H1 (cell line): Measurements from ENCODE around the gene PLEKHG3. TPM values are rescaled to one million over a fixed set of nuclear protein-coding genes. Genes with fewer than 3 reads are reported as not detected.

Source experiments
- ATF3 ChIP-seq: IDR thresholded peaks from 2 replicates; pipeline ENCODE4 v1.6.1; 2011; ENCODE audit warnings: low read depth, mild to moderate bottlenecking, low read length; ENCODE audit not compliant: insufficient read depth
- HDAC2 ChIP-seq, 2 experiments: fragments of 300-600 bp in 1 of 2; sonication (generic) in 1 of 2; IDR thresholded peaks; 2 replicates each; pipeline ENCODE4 v1.6.1; 2011 to 2012; ENCODE audit warnings: low read depth in 2 of 2, low read length in 2 of 2, mild to moderate bottlenecking in 2 of 2, moderate library complexity in 2 of 2, borderline replicate concordance in 1 of 2, inconsistent platforms in 1 of 2
- KDM1A ChIP-seq: fragments of 200-600, 300-600 bp; sonication (generic); IDR thresholded peaks from 2 replicates; pipeline ENCODE4 v1.7.1; 2016; ENCODE audit warnings: mild to moderate bottlenecking, low read length, borderline replicate concordance
- KDM5A ChIP-seq: fragments of 200-600 bp; IDR thresholded peaks from 2 replicates; pipeline ENCODE4 v1.7.1; 2012; ENCODE audit warnings: mild to moderate bottlenecking, low read length, inconsistent platforms, mixed read lengths
- MAFK ChIP-seq: IDR thresholded peaks from 2 replicates; pipeline ENCODE4 v1.6.1; 2012; ENCODE audit warnings: low read depth, mild to moderate bottlenecking, improper control_type of control experiment, low read length
- SP2 ChIP-seq: IDR thresholded peaks from 2 replicates; pipeline ENCODE4 v1.6.1; 2012; ENCODE audit warnings: mild to moderate bottlenecking, low read length, inconsistent platforms
- TBP ChIP-seq: IDR thresholded peaks from 2 replicates; pipeline ENCODE4 v1.6.1; 2011; ENCODE audit warnings: low read depth, low read length, improper control_type of control experiment
- TEAD4 ChIP-seq: IDR thresholded peaks from 2 replicates; pipeline ENCODE4 v1.6.1; 2012; ENCODE audit warnings: low read depth, low read length, inconsistent platforms, mixed read lengths
- YY1 ChIP-seq: IDR thresholded peaks from 2 replicates; pipeline ENCODE4 v1.6.1; 2011; ENCODE audit warnings: low read depth, mild to moderate bottlenecking, low read length
- polyA plus RNA-seq, 7 experiments: library from polyadenylated mRNA; depleted of rRNA in 3 of 7; stranded (reverse) in 5 of 7; unstranded in 2 of 7; fragments of >200 nt in 5 of 7; fragments of 200-250 nt in 2 of 7; gene quantifications; 1 replicate in 5 of 7; 2 replicates in 1 of 7; 4 replicates in 1 of 7; pipeline versions ENCODE4 v1.2.1 to v1.2.3, GENCODE V29; 2011 to 2013; ENCODE audit warnings: missing spikeins in 2 of 7, mixed read lengths in 2 of 7
- total RNA-seq: library from RNA; stranded (reverse); fragmentation: NEBNext Ultra II Directional; extraction: Animal tissue kit (Norgen Biotek cat#: 25700); gene quantifications from 2 replicates; pipeline ENCODE4 v1.2.1, GENCODE V29; 2021

PLEKHG3 gene
- total and polyA plus RNA-seq, 2 of the 8 experiments (the other 6 are each of a cell fraction or from before 2014, with no cell fraction given) = 43.4 to 90.6 TPM

- TF ChIP-seq TEAD4 (no peak), ATF3 (no peak), SP2 (no peak), HDAC2 (IDR thresholded peaks at IDR 0.05; ENCODE audit: borderline replicate concordance in 1 of 2, low read depth in 2 of 2, low read length in 2 of 2) (no peak), KDM1A (no peak), TBP (no peak), YY1 (no peak), MAFK (no peak), KDM5A (no peak)
Measured at GRCh38 chr14:64721391-64721791, 17.2 kb downstream of the PLEKHG3 start (continued).
